CD4-positive, alpha-beta T cell treated with Interleukin-4 for 1 hour (primary cell): ENCODE results near the gene ELANE.
"Not testable (repeated sequence)": the region's sequence is repeated elsewhere in the genome, so short reads cannot be mapped to it uniquely, and the experiment has no call there.

Experiments
- DNase-seq, 2 donors: peaks; one replicate each; pipeline ENCODE4 v3.0.0-alpha.2; 2020 to 2022

Gene ELANE

DNA sequence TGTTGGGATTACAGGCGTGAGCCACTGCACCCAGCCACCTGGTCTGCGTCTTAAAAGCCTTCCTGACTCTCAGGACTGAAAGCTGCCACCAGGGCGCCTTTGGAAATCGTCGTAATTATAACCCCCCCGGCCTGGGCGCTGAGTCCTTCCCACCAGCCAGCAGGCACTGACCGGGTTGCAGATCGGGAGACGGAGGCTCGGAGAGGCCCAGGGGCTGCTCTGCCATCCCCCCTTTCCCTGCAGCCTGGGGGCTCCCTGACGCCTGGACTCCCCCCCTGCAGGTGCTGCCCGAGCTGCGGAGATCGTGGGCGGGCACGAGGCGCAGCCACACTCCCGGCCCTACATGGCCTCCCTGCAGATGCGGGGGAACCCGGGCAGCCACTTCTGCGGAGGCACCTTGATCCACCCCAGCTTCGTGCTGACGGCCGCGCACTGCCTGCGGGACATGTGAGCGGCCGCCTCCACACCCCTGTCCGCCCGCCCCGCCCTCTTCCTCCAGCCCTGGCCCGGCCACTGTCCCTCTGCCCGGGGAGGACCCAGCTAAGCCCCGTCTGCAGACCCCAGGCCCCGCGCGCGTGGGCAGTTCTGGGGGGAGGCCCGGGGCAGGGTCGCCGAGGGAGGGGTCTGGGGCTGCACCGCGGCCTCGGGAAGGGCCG lies 8.8 kb upstream of the ELANE start:
- no peak for DNase-seq

- DNase-seq = no peak
Measured at GRCh38 chr19:843836-844545, 8.1 kb upstream of the ELANE start.

GRCh38 chr19:844546-844971 lies 7.5 kb upstream of the ELANE start:
- DNase-seq = no peak

- no peak for DNase-seq
Measured at GRCh38 chr19:845707-846521, 6.2 kb upstream of the ELANE start.

DNA sequence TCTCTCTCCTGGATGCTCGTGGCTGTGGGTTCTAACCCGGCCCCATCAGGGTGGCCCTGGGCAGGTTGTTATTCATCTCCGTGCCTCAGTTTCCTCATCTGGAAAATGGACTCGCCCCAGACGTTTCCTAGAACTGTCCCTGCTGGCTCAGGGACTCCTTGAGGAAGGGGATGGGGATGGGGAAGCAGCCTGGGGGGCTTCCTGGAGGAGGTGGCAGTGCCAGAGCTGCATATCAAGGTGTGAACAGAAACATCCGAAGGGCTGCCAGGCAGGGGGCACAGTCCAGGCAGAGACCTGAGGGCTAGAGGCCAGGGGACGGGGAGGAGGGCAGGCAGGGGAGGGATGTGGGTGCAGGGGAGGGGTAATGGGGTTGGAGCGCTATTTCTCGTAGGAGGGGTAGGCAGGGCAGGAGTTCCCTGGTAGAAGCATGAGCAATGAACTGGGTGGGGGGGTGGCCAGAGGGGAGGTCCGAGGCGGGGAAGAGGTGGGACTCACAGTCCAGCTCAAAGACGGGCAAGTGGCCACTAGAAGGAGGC lies 3.6 kb upstream of the ELANE start:
- DNase-seq = no peak

DNA sequence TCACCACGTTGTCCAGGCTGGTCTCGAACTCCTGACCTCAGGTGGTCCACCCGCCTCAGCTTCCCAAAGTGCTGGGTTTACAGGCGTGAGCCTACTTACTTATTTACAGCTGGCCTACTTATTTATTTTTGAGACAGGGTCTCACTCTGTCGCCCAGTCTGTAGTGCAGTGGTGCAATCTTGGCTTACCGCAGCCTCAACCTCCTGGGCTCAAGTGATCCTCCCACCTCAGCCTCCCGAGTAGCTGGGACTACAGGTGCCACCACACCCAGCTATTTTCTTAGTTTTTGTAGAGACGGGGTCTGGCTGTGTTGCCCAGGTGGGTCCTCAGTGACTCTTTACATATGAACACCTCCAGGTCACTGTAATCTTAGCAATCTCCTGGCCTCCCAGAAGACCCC lies 2.9 kb upstream of the ELANE start:
- not testable (repeated sequence) for DNase-seq

DNA sequence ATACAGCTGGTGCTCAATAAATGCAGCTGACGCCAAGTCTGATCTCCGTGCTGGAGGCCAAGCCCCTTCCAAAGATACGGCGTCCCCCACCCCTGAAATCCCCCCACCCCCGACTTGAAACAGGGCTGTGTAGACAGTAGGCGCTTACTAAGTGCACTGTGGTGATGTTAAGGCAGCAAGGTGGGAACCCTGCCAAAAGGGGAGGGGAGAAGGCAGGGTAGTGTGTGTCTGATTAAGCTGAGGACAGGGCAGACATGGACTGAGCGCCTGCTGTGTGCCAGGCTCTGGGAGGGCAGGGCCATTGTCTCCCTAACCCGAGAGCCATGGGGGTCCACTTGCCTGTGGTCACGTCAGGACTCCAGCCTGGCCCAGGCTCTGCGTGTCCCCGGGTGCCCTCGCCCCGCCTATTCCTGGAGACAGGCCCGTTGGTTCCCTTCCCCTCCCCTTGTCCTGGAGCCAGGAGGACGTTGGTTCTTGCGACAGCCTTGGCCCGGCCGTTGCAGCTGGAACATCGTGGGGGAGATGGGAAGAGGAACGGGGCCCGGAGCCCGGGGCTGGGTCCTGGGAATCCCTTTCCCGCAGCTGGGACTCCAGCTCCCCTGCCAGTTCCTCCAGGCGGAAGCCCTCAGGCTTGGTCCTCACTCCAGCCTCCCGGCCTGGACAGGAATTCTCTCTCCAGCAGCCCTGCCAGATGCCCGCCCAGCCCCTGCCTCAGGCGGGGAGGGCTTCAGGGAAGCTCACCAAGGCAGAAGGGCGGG lies 1.7 kb upstream of the ELANE start:
- no peak for DNase-seq

DNA sequence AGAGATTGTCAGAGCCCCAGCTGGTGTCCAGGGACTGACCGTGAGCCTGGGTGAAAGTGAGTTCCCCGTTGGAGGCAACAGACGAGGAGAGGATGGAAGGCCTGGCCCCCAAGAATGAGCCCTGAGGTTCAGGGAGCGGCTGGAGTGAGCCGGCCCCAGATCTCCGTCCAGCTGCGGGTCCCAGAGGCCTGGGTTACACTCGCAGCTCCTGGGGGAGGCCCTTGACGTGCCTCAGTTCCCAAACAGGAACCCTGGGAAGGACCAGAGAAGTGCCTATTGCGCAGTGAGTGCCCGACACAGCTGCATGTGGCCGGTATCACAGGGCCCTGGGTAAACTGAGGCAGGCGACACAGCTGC lies 1.1 kb upstream of the ELANE start:
- no peak for DNase-seq

- no peak for DNase-seq
Measured at GRCh38 chr19:853014-853585, 997 bp downstream of the ELANE start.

- DNase-seq = not testable (repeated sequence)
Measured at GRCh38 chr19:853614-854220, 1.6 kb downstream of the ELANE start.

DNA sequence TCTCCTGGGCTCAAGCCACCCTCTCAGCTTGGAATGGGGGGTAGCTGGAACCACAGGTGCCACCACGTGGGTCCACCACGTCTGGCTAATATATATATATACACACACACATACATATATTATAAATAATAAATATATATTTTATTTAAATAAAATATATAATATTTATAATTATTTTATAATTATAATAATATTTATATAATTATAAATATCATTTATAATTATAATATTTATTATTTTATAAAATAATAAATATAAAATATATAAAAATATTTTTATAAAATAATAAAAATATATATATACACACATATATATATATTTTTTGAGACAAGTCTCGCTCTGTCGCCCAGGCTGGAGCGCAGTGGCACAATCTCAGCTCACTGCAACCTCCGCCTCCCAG lies 2.4 kb downstream of the ELANE start:
- no peak for DNase-seq

- DNase-seq = no peak
Measured at GRCh38 chr19:855142-855541, 3.0 kb downstream of the ELANE start.

DNA sequence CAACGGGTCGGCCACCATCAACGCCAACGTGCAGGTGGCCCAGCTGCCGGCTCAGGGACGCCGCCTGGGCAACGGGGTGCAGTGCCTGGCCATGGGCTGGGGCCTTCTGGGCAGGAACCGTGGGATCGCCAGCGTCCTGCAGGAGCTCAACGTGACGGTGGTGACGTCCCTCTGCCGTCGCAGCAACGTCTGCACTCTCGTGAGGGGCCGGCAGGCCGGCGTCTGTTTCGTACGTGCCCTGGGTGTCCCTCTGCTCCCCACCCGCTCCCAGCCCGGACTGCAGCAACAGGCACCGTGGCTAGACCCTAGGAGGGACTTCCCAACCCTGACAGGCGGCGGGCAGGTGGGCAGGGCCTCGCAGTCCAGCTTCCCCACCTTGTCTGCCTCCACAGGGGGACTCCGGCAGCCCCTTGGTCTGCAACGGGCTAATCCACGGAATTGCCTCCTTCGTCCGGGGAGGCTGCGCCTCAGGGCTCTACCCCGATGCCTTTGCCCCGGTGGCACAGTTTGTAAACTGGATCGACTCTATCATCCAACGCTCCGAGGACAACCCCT lies 3.5 kb downstream of the ELANE start:
- DNase-seq = no peak

DNA sequence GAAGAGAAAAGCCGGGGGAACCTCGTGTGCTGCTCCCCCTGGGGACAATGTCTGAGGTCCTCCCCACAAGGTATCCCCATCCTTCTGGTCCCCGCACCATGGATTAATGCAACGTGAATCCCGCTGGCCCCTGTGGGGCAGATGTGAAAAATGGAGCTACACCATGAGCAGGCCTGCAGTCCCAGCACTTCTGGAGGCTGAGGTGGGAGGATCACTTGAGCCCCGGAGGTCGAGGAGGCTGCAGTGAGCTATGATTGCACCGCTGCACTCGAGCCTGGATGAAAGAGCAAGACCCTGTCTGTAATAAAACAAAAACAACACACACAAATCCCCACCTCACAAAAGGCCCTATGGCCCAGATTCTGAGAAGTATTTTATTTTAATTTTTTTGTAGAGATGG lies 6.2 kb downstream of the ELANE start:
- no peak for DNase-seq

DNA sequence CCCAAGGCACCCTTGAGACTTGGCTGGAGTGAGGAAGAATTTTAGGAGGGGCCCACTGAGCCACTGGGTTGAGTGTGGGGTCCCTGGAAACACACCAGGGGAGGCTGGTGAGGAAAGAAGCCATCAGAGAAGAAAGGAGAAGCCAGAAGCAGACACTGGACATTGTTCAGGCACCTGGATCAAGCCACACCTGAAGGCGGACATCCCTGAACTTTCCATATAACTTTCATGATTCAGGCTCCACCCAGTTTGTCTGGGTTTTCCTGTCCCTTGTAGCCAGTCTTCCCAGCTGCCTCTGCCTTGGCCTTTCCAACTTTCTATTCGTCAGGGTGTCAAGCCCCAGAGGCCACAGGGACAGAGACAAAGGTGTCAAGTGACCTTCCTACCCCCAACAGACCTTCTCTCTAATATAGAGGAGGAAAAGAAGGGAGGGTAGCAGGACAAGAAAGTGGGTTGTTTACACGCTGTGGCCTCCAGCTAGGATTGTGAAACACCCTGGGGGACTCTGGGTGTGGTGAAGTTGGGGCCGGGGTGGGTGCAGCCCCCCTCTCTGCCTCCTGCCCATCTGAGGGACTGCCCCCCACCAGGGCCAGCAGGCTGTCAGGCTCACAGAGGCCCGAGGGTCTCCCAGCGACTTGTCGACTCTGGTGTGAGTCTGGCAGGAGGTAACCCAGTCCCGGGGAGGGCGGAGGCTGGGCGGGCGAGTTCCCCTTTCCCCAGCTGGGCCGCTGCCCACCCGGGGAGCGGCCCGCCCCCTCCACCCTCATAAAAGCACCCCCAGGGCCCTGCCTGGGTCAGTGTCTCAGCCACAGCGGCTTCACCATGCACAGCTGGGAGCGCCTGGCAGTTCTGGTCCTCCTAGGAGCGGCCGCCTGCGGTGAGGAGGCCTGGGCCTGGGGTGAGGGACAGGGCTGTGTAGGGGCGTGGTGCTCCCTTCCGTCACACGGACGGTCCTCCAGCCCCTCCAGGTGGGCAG lies 7.1 kb downstream of the ELANE start, which contains the start of gene CFD:
CFD (plus strand) TSS at position 797 of the 976 bp plus-strand sequence; CDS start at position 823, 26 bp downstream.
- DNase-seq = peak in 1 of 2 donors; percentile 53

DNA sequence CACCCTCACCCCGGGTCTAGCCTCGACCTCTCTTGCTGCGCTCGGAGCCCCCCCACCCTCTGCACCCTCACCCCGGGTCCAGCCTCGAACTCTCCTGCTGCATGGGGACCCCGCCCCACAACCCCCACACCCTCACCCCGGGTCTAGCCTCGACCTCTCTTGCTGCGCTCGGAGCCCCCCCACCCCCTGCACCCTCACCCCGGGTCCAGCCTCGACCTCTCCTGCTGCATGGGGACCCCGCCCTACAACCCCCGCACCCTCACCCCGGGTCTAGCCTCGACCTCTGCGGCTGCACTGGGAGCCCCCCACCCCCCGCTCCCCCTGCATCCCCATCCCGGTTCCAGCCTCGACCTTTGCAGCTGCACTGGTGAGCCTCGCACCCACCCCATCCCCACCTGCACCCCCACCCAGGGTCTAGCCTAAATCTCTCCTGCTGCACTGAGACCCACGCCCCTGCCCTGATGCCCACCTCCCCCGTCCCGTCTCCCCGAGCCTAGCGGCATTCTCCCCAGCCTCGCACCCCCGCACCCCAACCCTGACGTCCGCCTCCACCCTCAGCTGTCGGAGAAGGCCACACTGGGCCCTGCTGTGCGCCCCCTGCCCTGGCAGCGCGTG lies 9.1 kb downstream of the ELANE start:
- no peak for DNase-seq

DNA sequence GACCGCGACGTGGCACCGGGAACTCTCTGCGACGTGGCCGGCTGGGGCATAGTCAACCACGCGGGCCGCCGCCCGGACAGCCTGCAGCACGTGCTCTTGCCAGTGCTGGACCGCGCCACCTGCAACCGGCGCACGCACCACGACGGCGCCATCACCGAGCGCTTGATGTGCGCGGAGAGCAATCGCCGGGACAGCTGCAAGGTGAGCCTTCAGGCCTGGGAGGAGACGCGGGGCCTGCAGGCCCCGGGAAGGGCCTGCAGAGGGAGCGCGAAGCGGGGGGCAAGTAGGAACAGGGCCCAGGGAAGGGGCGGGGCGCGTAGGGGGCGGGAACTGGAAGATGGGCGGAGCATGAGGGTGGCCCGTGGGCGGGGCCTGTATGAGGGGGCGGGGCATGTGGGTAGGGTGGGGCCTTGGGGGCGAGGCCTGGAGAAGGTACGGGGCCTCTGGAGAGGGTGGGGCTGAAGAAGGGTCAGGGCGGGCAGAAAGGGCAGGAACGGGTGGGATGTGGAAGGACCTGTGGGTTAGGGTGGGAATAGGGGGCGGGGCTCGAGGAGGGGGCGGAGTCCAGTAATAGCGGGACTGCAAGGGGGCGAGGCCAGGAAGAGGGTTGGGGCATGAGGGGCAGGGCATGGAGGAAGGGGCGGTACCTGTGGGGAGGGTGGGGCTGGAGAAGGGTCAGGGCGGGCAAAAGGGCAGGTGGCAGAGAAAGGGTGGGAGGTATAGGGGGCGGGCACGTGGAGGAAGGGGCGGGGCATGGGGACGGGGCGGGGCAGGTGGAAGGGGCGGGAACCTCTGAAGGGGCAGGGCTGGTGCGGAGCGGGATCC lies 9.9 kb downstream of the ELANE start:
- peak; percentile 69 to 78 for DNase-seq

GRCh38 chr19:862581-863314 lies 10.6 kb downstream of the ELANE start:
- peak; percentile 84 to 85 for DNase-seq
